Ishikawa (cell line): ENCODE data around the gene VAV1.

Source experiments
- CEBPB ChIP-seq: IDR thresholded peaks from 2 replicates; pipeline ENCODE4 v1.6.1; 2012
- EGR1 ChIP-seq: IDR thresholded peaks from 2 replicates; pipeline ENCODE4 v1.6.1; 2012
- EP300 ChIP-seq: IDR thresholded peaks from 2 replicates; pipeline ENCODE4 v1.6.1; 2012; ENCODE audit warnings: borderline replicate concordance
- FOXM1 ChIP-seq: IDR thresholded peaks from 2 replicates; pipeline ENCODE4 v1.6.1; 2012; ENCODE audit warnings: low read depth, borderline replicate concordance
- NFIC ChIP-seq: IDR thresholded peaks from 2 replicates; pipeline ENCODE4 v1.6.1; 2012
- RAD21 ChIP-seq: IDR thresholded peaks from 2 replicates; pipeline ENCODE4 v1.6.1; 2012; ENCODE audit warnings: low read depth
- TAF1 ChIP-seq: IDR thresholded peaks from 2 replicates; pipeline ENCODE4 v1.6.1; 2012; ENCODE audit warnings: low read depth, mild to moderate bottlenecking
- YY1 ChIP-seq: IDR thresholded peaks from 2 replicates; pipeline ENCODE4 v1.6.1; 2012; ENCODE audit warnings: low read depth
- TF ChIP-seq, protein P1 (sequence below): IDR thresholded peaks from 2 replicates; pipeline ENCODE4 v1.6.1; 2012; ENCODE audit warnings: low read depth, mild to moderate bottlenecking
- TF ChIP-seq, protein P2 (sequence below): IDR thresholded peaks from 2 replicates; pipeline ENCODE4 v1.6.1; 2012

DNA sequence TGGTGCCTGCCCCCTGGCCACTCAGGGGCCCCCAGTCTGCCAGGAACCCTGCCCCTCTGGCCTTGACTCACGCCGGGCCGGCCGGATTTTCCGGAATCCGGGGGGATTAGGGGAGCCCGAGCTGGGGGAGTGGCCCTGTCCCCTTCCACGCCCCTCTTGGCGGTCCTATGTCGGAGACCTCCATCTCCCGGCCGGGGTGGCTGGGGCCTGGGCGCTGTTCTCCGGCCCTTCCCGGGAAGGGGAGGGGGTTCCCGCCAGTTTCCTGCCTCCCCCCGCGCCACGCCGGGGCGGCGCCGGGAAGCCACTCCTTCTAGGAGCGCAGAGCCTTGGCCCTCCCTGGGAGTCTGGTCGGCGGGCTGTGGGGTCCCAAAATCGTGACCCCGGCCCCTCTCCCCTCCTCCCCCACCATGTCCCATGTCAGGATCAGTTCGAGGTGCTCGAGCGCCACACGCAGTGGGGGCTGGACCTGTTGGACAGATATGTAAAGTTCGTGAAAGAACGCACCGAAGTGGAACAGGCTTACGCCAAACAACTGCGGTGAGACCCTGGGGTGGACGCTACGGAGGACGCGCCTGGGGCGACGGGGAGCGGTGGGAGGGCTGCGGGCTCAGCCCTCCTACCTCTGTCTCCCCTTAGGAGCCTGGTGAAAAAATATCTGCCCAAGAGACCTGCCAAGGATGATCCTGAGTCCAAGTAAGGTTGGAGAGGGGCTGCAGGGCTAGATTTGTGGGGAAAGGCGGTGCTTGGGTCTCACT is 31.7 kb upstream of the VAV1 start:
- TF ChIP-seq, protein P1, sequence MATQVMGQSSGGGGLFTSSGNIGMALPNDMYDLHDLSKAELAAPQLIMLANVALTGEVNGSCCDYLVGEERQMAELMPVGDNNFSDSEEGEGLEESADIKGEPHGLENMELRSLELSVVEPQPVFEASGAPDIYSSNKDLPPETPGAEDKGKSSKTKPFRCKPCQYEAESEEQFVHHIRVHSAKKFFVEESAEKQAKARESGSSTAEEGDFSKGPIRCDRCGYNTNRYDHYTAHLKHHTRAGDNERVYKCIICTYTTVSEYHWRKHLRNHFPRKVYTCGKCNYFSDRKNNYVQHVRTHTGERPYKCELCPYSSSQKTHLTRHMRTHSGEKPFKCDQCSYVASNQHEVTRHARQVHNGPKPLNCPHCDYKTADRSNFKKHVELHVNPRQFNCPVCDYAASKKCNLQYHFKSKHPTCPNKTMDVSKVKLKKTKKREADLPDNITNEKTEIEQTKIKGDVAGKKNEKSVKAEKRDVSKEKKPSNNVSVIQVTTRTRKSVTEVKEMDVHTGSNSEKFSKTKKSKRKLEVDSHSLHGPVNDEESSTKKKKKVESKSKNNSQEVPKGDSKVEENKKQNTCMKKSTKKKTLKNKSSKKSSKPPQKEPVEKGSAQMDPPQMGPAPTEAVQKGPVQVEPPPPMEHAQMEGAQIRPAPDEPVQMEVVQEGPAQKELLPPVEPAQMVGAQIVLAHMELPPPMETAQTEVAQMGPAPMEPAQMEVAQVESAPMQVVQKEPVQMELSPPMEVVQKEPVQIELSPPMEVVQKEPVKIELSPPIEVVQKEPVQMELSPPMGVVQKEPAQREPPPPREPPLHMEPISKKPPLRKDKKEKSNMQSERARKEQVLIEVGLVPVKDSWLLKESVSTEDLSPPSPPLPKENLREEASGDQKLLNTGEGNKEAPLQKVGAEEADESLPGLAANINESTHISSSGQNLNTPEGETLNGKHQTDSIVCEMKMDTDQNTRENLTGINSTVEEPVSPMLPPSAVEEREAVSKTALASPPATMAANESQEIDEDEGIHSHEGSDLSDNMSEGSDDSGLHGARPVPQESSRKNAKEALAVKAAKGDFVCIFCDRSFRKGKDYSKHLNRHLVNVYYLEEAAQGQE = no peak
- no peak for TF ChIP-seq FOXM1
- no peak for TF ChIP-seq CEBPB
- TF ChIP-seq YY1 = no peak
- no peak for TF ChIP-seq EP300
- TF ChIP-seq NFIC = no peak
- no peak for TF ChIP-seq TAF1
- TF ChIP-seq EGR1 = no peak
- TF ChIP-seq RAD21 = no peak
- TF ChIP-seq, protein P2, sequence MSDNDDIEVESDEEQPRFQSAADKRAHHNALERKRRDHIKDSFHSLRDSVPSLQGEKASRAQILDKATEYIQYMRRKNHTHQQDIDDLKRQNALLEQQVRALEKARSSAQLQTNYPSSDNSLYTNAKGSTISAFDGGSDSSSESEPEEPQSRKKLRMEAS = no peak; the same call in 1 of the 2 replicates
